Neural cell (in vitro differentiated cells): ENCODE data around the gene TM9SF4.

Experiments used
- CTCF ChIP-seq: fragments of 450-650 bp; IDR thresholded peaks from 2 replicates; pipeline ENCODE4 v1.5.1; 2014; ENCODE audit warnings: antibody characterized with exemption, mild to moderate bottlenecking, moderate library complexity; ENCODE audit not compliant: poor library complexity, severe bottlenecking
- EP300 ChIP-seq: fragments of 450-650 bp; conservative IDR thresholded peaks from 2 replicates; pipeline ENCODE4 v1.6.1; 2014; ENCODE audit warnings: antibody characterized with exemption, mild to moderate bottlenecking, moderate library complexity; ENCODE audit not compliant: poor library complexity, severe bottlenecking
- SMC3 ChIP-seq: fragments of 450-650 bp; conservative IDR thresholded peaks from 2 replicates; pipeline ENCODE4 v1.6.1; 2014; ENCODE audit warnings: antibody characterized with exemption, mild to moderate bottlenecking, moderate library complexity; ENCODE audit not compliant: poor library complexity

DNA sequence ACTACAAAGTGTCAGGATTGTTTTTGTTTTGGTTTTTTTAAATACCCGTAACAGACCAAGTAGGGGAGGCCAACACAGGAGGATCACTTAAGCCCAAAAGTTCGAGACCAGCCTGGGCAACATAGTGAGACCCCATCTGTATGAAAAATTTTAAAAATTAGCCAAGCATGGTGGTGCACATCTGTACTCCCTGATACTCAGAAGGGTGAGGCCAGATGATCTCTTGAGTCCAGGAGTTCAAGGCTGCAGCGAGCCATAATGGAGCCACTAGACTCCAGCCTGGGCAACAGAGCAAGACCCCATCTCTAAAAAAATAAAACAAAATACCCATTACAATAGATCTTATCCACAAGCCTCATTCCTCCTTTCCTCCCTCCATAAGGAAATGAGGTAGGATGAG lies 28.7 kb upstream of the TM9SF4 start:
- no peak for TF ChIP-seq CTCF
- TF ChIP-seq EP300, result no peak
- TF ChIP-seq SMC3, result no peak
